Nephron progenitor cell (in vitro differentiated cells): ENCODE results near the gene TSC2.
"Not testable (repeated sequence)": the region's sequence is repeated elsewhere in the genome, so short reads cannot be mapped to it uniquely, and the experiment has no call there.

Experiments
- DNase-seq: peaks from one replicate; pipeline ENCODE4 v3.0.0; 2021
- H3K27ac Mint-ChIP-seq: 2 replicates; pipeline ENCODE4 v1.8.0; 2021; ENCODE audit warnings: mild to moderate bottlenecking, moderate library complexity, mixed read lengths
- H3K27me3 Mint-ChIP-seq: 2 replicates; pipeline ENCODE4 v1.8.0; 2021; ENCODE audit warnings: mild to moderate bottlenecking, low read depth, mixed read lengths; ENCODE audit not compliant: poor library complexity
- H3K36me3 Mint-ChIP-seq: 2 replicates; pipeline ENCODE4 v1.8.0; 2021; ENCODE audit warnings: low read depth, mixed read lengths
- H3K4me1 Mint-ChIP-seq: 2 replicates; pipeline ENCODE4 v1.8.0; 2021; ENCODE audit warnings: mixed read lengths
- H3K4me3 Mint-ChIP-seq: 2 replicates; pipeline ENCODE4 v1.8.0; 2021; ENCODE audit warnings: mild to moderate bottlenecking, moderate library complexity, mixed read lengths
- H3K9me3 Mint-ChIP-seq: 2 replicates; pipeline ENCODE4 v1.8.0; 2021; ENCODE audit warnings: mild to moderate bottlenecking, moderate library complexity, mixed read lengths
- TF ChIP-seq, protein P1 (sequence below): fragments of 200-600 bp; sonication (generic); IDR thresholded peaks from 2 replicates; pipeline ENCODE4 v1.5.0; 2021; ENCODE audit warnings: antibody characterized with exemption

Gene TSC2

DNA sequence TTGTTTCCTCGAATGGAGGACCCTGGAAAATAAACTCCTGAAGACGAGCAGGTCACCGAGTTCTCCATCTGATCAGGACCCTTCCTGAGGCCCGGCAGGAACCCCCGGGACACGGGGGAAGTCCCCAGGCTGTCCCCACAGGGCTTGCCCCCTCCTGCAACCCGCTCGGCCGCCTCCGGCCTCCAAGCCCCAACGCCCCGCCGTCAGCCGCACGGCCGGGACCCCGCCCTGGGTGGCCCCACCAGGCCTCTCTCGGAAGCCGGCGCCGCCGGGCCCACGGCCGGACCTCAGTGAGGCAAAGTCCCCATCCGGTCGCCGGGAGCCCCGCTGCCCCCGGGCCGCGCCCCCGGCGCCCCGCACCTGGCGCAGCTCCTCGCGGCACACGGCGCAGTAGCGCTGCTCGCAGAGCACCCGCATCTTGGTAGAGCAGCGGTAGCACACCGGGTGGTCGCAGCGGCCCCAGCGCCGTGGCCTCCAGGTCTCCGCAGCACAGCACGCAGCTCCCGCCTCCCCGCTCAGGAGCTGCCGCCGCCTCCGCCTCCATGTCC, 38.5 kb upstream of the TSC2 start:
- H3K27ac Mint-ChIP-seq, result no peak overlapping the region
- no peaks in the 10 kb centered on the region for H3K36me3 Mint-ChIP-seq
- H3K4me1 Mint-ChIP-seq, result peaks cover 51% of the 10 kb centered on the region
- no peaks in the 10 kb centered on the region for H3K27me3 Mint-ChIP-seq
- TF ChIP-seq, protein P1, sequence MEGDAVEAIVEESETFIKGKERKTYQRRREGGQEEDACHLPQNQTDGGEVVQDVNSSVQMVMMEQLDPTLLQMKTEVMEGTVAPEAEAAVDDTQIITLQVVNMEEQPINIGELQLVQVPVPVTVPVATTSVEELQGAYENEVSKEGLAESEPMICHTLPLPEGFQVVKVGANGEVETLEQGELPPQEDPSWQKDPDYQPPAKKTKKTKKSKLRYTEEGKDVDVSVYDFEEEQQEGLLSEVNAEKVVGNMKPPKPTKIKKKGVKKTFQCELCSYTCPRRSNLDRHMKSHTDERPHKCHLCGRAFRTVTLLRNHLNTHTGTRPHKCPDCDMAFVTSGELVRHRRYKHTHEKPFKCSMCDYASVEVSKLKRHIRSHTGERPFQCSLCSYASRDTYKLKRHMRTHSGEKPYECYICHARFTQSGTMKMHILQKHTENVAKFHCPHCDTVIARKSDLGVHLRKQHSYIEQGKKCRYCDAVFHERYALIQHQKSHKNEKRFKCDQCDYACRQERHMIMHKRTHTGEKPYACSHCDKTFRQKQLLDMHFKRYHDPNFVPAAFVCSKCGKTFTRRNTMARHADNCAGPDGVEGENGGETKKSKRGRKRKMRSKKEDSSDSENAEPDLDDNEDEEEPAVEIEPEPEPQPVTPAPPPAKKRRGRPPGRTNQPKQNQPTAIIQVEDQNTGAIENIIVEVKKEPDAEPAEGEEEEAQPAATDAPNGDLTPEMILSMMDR, result no peak
- DNase-seq, result no peak
- H3K4me3 Mint-ChIP-seq, result peak overlapping the region; percentile 83
- H3K9me3 Mint-ChIP-seq, result no peaks in the 10 kb centered on the region

GRCh38 chr16:2009791-2010510, 37.8 kb upstream of the TSC2 start, which contains the start of gene ZNF598:
Gene ZNF598, minus strand, starts transcription at chr16:2009821.
- H3K27ac Mint-ChIP-seq, result peak within 1 kb of the TSS; percentile 75
- peaks cover 44% of the 10 kb centered on the region for H3K4me1 Mint-ChIP-seq
- TF ChIP-seq, protein P1, result no peak
- peak within 1 kb of the TSS; percentile 85 for H3K4me3 Mint-ChIP-seq
- peak; percentile 86 for DNase-seq
- no peaks in the 10 kb centered on the region for H3K9me3 Mint-ChIP-seq
- no peaks in the 10 kb centered on the region for H3K36me3 Mint-ChIP-seq
- H3K27me3 Mint-ChIP-seq, result no peaks in the 10 kb centered on the region

DNA sequence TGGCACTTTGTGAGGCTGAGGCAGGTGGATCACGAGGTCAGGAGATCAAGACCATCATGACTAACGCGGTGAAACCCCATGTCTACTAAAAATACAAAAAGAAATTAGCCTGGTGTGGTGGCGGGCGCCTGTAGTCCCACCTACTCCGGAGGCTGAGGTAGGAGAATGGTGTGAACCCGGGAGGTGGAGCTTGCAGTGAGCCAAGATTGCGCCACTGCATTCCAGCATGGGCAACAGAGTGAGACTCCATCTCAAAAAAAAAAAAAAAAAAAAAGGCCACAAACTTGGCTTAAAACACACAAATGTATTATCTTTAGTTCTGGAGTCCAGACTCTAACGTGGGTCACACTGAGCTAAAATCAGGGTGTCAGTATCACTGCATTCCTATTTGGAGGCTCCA, 36.1 kb upstream of the TSC2 start:
- H3K27ac Mint-ChIP-seq, H3K27me3 Mint-ChIP-seq, H3K36me3 Mint-ChIP-seq, H3K9me3 Mint-ChIP-seq, DNase-seq, H3K4me3 Mint-ChIP-seq: not testable (repeated sequence)
- H3K4me1 Mint-ChIP-seq, result peaks cover 37% of the 10 kb centered on the region

- Mint-ChIP-seq H3K27me3 (peaks cover 6% of the 10 kb centered on the region), H3K9me3 (no peaks in the 10 kb centered on the region), H3K4me1 (peaks cover 22% of the 10 kb centered on the region), H3K4me3 (no peak overlapping the region), H3K36me3 (no peaks in the 10 kb centered on the region), H3K27ac (no peak overlapping the region)
- TF ChIP-seq, protein P1, result no peak
- no peak for DNase-seq
Measured at GRCh38 chr16:2013527-2013926, 34.3 kb upstream of the TSC2 start.

GRCh38 chr16:2015117-2015946, 32.5 kb upstream of the TSC2 start:
- TF ChIP-seq, protein P1, result no peak
- no peak overlapping the region for H3K4me3 Mint-ChIP-seq
- no peak overlapping the region for H3K27ac Mint-ChIP-seq
- no peaks in the 10 kb centered on the region for H3K36me3 Mint-ChIP-seq
- peaks cover 17% of the 10 kb centered on the region for H3K27me3 Mint-ChIP-seq
- no peak for DNase-seq
- H3K4me1 Mint-ChIP-seq, result peaks cover 12% of the 10 kb centered on the region
- H3K9me3 Mint-ChIP-seq, result no peaks in the 10 kb centered on the region

GRCh38 chr16:2015947-2016208, 31.9 kb upstream of the TSC2 start:
- Mint-ChIP-seq H3K27me3 (peaks cover 22% of the 10 kb centered on the region), H3K4me3 (no peak overlapping the region), H3K36me3 (no peaks in the 10 kb centered on the region), H3K27ac (no peak overlapping the region), H3K9me3 (no peaks in the 10 kb centered on the region), H3K4me1 (peaks cover 9% of the 10 kb centered on the region)
- TF ChIP-seq, protein P1, result no peak
- DNase-seq, result no peak
